Measurements from ENCODE around the gene CAPN12. TPM values are rescaled to one million over a fixed set of nuclear protein-coding genes. Genes with fewer than 3 reads are reported as not detected.
"Not testable (repeated sequence)": the region's sequence is repeated elsewhere in the genome, so short reads cannot be mapped to it uniquely, and the experiment has no call there.

The CAPN12 gene
- total RNA-seq, 2 experiments from 2014 or later = 1.6 to 2.0 TPM

- H3K27ac Mint-ChIP-seq = no peak overlapping the region
- H3K9me3 Mint-ChIP-seq = no peaks in the 10 kb centered on the region
- H3K4me3 Mint-ChIP-seq = no peak overlapping the region
- H3K27me3 Mint-ChIP-seq = no peaks in the 10 kb centered on the region
- Histone ChIP-seq H3K9me3 (ENCODE audit: control insufficient read depth in 1 of 2, insufficient read depth in 1 of 2, low read length in 2 of 2) (no peaks in the 10 kb centered on the region), H3K27ac (ENCODE audit: low read depth in 1 of 2, low read length in 2 of 2) (no peak overlapping the region), H3K4me1 (ENCODE audit: insufficient read depth, low read length) (no peaks in the 10 kb centered on the region), H3K36me3 (ENCODE audit: insufficient read depth, low read length) (no peaks in the 10 kb centered on the region), H3K27me3 (ENCODE audit: control insufficient read depth in 1 of 2, insufficient read depth in 2 of 2, low read length in 2 of 2) (no peaks in the 10 kb centered on the region), H3K4me3 (ENCODE audit: low read length) (no peak overlapping the region)
- POLR2A ChIA-PET = no interaction called here
- intact Hi-C loops (cut with DNase I, micrococcal nuclease) = loop anchor here in 1 of 2 experiments (5.0 kb wide), 1 partner anchor 47 kb away; the partner anchor contains the start of gene ECH1
- TF ChIP-seq CTCF (IDR thresholded peaks at IDR 0.05) = no peak
- CTCF ChIA-PET = no interaction called here
- DNase-seq = no peak
- H3K36me3 Mint-ChIP-seq (ENCODE audit: low read depth) = no peaks in the 10 kb centered on the region
- no peak for ATAC-seq (ENCODE audit: poor library complexity)
- H3K4me1 Mint-ChIP-seq (ENCODE audit: low read depth) = no peaks in the 10 kb centered on the region
Measured at GRCh38 chr19:38785187-38785699, 41.0 kb upstream of the CAPN12 start.

- no peak overlapping the region for H3K27ac ChIP-seq (ENCODE audit: low read depth in 1 of 2, low read length in 2 of 2)
- H3K4me3 ChIP-seq (ENCODE audit: low read length) = no peak overlapping the region
- no peaks in the 10 kb centered on the region for H3K9me3 ChIP-seq (ENCODE audit: control insufficient read depth in 1 of 2, insufficient read depth in 1 of 2, low read length in 2 of 2)
- Mint-ChIP-seq H3K4me1 (ENCODE audit: low read depth) (no peaks in the 10 kb centered on the region), H3K4me3 (no peak overlapping the region), H3K36me3 (ENCODE audit: low read depth) (no peaks in the 10 kb centered on the region), H3K27me3 (no peaks in the 10 kb centered on the region), H3K9me3 (no peaks in the 10 kb centered on the region), H3K27ac (no peak overlapping the region)
- CTCF ChIA-PET = no interaction called here
- ATAC-seq (ENCODE audit: poor library complexity) (no peak), DNase-seq (no peak)
- no peaks in the 10 kb centered on the region for H3K4me1 ChIP-seq (ENCODE audit: insufficient read depth, low read length)
- no peak for TF ChIP-seq CTCF (IDR thresholded peaks at IDR 0.05)
- intact Hi-C loops (cut with DNase I, micrococcal nuclease) = loop anchor here in 1 of 2 experiments (1.0 kb wide), 1 partner anchor 22 kb away; no protein-coding TSS in a partner anchor
- POLR2A ChIA-PET = no interaction called here
- no peaks in the 10 kb centered on the region for H3K36me3 ChIP-seq (ENCODE audit: insufficient read depth, low read length)
- H3K27me3 ChIP-seq (ENCODE audit: control insufficient read depth in 1 of 2, insufficient read depth in 2 of 2, low read length in 2 of 2) = no peaks in the 10 kb centered on the region
Measured at GRCh38 chr19:38784224-38784623, 40.0 kb upstream of the CAPN12 start.

- H3K4me1 Mint-ChIP-seq (ENCODE audit: low read depth); ATAC-seq (ENCODE audit: poor library complexity); H3K9me3 ChIP-seq (ENCODE audit: control insufficient read depth in 1 of 2, insufficient read depth in 1 of 2, low read length in 2 of 2); H3K4me1 ChIP-seq (ENCODE audit: insufficient read depth, low read length); H3K36me3 Mint-ChIP-seq (ENCODE audit: low read depth); H3K27ac ChIP-seq (ENCODE audit: low read depth in 1 of 2, low read length in 2 of 2); H3K27me3 ChIP-seq (ENCODE audit: control insufficient read depth in 1 of 2, insufficient read depth in 2 of 2, low read length in 2 of 2); H3K27ac Mint-ChIP-seq; H3K27me3 Mint-ChIP-seq; H3K4me3 ChIP-seq (ENCODE audit: low read length); H3K9me3 Mint-ChIP-seq; POLR2A ChIA-PET; H3K4me3 Mint-ChIP-seq; DNase-seq; intact Hi-C loops (cut with DNase I, micrococcal nuclease); H3K36me3 ChIP-seq (ENCODE audit: insufficient read depth, low read length): not testable (repeated sequence)
- CTCF ChIA-PET = interaction anchor here (0.9 kb wide), 1 partner anchor 13 kb away, joined by 4 read pairs; no protein-coding TSS in a partner anchor
Measured at GRCh38 chr19:38782212-38782611, 37.9 kb upstream of the CAPN12 start.

GRCh38 chr19:38781058-38781457 is 36.8 kb upstream of the CAPN12 start:
- Histone ChIP-seq H3K36me3 (ENCODE audit: insufficient read depth, low read length) (no peaks in the 10 kb centered on the region), H3K9me3 (ENCODE audit: control insufficient read depth in 1 of 2, insufficient read depth in 1 of 2, low read length in 2 of 2) (no peaks in the 10 kb centered on the region), H3K4me1 (ENCODE audit: insufficient read depth, low read length) (no peaks in the 10 kb centered on the region), H3K27ac (ENCODE audit: low read depth in 1 of 2, low read length in 2 of 2) (no peak overlapping the region), H3K4me3 (ENCODE audit: low read length) (no peak overlapping the region), H3K27me3 (ENCODE audit: control insufficient read depth in 1 of 2, insufficient read depth in 2 of 2, low read length in 2 of 2) (no peaks in the 10 kb centered on the region)
- TF ChIP-seq CTCF (IDR thresholded peaks at IDR 0.05) = no peak
- ATAC-seq (ENCODE audit: poor library complexity) (no peak), DNase-seq (no peak)
- Mint-ChIP-seq H3K36me3 (ENCODE audit: low read depth) (no peaks in the 10 kb centered on the region), H3K27me3 (no peaks in the 10 kb centered on the region), H3K4me1 (ENCODE audit: low read depth) (no peaks in the 10 kb centered on the region), H3K9me3 (no peaks in the 10 kb centered on the region), H3K4me3 (no peak overlapping the region), H3K27ac (no peak overlapping the region)
- intact Hi-C loops (cut with DNase I, micrococcal nuclease) = no loop called here
- ChIA-PET POLR2A (no interaction called here), CTCF (no interaction called here)
